GM18519 (cell line): ENCODE data around the gene FAM20C.
"Not testable (repeated sequence)": the region's sequence is repeated elsewhere in the genome, so short reads cannot be mapped to it uniquely, and the experiment has no call there.

Experiments used
- ATAC-seq: cut with Tn5 transposase; IDR thresholded peaks from one replicate; pipeline ENCODE4 v1.9.1; 2021; ENCODE audit warnings: mild to moderate bottlenecking, moderate library complexity; ENCODE audit not compliant: unreplicated experiment, low FRiP score

Gene FAM20C

DNA sequence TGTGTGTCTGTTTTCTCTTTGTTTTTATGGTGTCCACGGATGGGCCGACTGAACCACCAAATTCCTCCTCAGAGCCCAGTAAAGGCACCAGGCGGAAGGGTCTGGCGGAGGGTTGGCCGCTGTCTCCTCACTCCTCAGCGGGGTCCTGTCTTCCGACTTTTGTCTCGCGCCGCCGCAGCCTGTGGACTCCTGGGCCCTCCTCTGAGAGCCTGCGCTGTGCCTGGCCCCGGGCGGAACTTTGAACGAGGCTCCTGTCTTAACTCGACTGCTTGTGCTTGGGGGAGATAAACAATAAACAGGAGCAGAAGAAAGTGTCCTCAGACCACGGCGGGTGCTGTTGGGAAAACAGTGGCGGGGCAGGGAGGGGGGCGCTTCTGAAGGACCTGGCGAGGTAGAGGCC lies 2.2 kb upstream of the FAM20C start:
- no peak for ATAC-seq

DNA sequence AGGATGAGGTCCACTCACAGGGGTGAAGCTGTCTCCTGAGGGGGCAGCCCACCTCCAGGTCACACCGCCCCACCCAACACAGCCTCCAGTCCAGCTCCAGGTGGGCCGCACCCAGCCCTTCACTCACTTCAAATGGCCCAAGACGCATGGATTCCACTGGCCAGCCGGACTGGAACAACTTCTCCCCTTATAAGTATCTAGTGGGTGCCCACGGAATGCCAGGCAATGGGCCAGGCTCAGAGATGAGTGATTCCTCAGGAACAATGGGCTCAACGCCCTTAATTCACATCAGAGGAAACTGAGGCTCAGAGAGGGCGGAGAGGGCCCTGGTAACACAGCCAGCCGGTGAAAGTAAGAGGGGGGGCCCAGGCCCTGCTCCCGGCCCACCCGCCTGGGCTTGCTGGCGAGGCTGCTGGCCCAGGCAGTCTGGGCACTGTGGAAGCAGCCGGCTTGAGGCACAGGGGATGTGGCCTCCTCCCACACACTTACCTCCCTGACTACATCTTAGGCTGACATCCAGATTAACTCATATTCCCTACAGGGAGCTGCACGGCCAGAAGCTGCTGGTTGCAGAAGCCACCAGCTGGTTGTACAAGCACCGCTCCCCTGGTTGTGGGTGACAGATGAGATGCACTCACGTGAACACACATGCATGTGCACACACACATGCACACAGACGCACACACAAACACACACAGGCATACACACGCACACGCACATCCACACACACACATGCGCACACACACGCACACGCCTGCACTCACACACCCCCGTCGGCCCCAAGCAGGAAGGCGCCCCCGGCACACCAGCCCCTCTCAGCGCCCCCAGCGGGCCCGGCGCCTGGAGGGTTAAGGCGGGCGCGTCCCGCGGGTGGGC lies 1.0 kb upstream of the FAM20C start:
- ATAC-seq, result no peak

DNA sequence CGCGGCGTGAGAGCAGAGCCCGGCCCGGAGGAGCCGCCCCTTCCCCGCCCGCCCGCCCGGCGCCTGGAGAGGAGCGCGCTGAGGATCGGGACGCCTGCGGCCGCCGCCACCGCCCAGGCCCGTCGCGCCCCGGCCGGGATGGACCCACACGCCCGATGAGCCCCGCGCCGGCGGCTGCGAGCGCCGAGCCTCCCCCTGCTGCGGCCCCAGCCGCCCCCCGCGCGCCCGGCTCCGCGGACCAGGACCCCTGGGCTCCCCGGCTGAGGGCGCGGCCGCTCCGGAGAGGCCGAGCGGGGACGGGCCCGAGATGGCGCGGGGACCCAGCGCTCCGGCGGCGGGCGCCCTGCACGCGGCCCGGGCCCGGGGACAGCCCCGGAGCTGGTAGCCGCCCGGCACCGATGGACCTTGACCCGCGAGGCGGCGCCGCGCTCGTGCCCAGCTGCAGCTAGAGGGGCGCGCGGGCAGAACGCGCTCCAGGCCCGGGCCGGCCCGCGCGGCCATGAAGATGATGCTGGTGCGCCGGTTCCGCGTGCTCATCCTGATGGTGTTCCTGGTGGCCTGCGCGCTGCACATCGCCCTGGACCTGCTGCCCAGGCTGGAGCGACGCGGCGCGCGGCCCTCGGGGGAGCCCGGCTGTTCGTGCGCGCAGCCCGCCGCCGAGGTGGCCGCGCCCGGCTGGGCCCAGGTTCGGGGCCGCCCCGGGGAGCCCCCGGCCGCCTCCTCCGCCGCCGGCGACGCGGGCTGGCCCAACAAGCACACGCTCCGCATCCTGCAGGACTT lies 520 bp downstream of the FAM20C start:
- no peak for ATAC-seq

DNA sequence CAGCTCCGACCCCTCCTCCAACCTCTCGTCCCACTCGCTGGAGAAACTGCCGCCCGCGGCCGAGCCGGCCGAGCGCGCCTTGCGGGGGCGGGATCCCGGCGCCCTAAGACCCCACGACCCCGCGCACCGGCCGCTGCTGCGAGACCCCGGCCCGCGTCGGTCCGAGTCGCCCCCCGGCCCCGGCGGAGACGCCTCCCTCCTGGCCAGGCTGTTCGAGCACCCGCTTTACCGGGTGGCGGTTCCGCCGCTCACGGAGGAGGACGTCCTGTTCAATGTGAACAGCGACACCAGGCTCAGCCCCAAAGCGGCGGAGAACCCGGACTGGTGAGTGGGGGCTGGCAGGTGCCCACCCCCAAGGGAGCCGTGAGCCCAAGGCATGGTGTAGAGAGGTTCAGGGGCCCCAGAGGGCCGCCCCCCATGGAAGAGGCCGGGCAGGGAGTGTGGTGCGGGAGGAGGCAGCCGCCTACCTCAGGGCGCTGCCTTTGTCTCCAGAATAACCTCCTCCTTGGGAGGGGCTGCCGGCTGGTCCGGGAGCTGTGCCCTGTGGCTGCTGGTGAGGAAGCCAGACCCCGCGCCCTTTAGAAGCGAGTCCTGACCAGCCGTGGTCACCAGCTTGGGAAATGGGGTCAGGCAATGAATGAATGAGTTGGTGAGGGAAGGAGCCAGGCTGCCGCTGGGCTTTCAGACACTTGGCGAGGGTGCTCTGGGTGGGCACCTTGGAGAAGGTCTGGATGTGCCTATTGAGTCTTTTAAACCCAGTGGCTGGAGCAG lies 1.3 kb downstream of the FAM20C start:
- no peak for ATAC-seq

DNA sequence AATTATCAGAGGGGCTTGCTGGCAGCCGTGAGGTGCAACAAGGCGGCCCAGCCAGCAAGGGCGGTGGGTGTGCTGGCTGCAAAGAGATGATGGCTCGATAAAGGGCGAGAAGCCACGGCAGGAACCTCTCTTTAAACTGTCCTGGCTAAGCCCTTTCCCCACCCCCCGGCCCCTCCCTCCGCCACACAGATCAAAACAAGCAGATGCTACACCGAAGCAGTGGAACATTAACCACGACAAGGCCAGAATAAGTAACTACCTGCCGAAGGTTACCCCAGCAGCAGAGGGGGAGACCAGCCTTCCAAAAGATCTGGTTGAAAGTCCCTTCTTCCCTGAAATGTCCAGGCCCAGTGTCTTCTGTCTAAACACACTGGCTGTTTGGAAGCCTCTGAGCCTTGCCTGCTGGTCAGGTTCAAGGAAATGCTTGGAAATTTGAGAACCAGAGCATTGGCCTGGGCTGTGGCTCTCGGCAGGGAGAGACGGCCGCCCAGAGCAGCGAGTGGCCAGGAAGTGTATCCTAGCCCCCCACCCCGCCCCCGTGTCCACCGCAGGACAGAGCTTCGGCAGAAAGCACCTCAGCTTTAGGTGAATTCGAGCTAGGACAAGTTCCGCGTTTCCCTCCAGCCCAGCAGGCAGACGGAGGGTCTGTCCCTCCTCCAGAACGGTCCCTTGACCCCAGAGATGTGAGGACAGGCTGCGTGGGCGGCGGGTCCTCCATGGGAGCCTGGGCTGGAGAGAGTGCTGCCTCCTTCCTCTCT lies 2.1 kb downstream of the FAM20C start:
- no peak for ATAC-seq

DNA sequence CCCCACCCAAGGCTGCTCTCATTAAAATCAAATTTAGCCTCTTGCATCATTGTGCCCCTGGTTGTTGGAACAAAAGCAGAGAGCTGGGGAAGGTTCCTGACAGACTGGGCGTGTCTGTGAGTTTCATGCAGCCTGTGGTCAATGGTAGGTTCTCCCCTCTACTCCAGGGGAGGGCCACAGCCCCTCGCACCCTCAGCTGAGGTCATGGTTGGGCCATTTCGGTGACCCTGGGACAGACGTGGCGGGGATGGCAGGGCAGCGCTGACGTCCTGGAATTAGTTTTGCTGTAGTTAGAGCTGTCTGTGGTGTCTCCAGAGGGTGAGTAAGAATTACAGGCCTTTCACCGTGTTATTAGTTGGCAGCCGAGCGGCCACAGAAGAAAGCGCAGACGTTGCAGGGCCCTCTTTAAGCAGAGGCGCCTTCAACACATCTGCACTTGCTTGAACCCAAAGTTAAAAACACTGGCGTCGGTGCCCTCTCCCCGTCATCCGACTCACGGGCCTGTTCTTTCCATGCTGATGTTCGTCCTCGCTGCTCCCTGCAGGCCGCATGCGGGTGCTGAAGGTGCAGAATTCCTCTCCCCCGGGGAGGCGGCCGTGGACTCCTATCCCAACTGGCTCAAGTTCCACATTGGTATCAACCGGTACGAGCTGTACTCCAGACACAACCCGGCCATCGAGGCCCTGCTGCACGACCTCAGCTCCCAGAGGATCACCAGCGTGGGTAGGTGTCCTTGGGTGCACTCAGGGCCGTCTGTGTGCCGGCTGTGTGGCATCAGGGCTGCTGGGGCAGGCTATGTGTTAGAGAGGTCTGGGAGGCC lies 2.8 kb downstream of the FAM20C start:
- ATAC-seq, result no peak

DNA sequence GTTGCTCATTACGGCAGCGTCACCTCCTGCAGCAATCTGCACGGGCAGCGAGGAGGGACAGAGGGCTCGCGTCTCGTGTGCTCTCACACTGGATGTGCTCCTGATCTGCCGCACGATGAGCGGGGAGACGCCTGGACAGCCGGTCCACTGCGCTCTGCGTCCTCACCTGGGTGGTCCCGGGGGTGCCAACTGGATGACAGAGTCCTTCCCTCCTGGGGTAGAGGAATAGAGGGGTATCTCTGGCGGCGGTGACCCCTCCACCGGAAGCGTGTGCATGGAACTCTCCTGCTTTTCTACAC lies 3.4 kb downstream of the FAM20C start:
- no peak for ATAC-seq

DNA sequence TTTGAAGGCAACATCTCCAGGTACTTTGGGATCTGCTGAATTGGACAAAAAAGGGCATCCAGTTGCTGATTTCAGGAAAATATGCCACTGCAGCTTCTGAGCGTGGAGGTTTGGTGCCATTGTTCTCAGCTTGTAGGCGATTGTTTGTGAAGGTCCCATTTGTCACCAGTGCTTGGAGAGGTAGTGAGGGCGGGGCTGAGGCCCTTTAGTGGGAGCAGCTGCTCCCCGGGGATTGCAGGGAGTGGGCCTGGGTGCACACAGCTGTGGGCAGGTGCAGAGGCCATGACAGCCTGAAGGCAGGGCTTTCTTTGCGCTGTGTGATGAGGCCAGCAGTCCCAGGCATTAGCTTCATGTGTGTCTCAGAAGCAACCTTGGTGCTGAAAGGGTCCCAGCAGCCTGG lies 3.9 kb downstream of the FAM20C start:
- no peak for ATAC-seq

DNA sequence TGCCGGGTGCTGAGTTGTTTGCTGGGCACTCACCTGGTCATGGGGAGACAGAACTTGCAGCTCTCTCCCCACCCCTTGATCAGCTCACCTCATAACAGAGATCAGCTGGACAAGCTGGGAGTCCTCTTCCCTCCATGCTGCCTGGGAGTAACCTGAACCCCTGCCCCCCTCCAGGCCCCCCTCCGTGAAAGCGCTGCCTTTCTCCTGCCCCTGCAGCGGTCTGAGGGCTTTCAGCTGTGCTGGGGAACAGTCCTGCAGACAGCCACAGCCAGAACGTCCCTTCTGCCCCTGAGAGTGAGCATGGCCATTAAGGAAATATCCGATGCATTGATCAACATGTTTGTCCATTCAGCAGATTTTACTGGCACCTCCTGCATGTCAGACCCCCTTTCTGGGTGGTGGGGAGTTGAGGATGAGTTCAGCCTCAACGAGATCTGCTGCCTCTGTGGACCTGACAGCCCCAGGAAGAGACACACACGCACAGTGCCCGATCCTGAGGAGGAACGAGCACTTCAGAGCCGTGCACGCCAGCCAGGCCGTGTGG lies 4.5 kb downstream of the FAM20C start:
- no peak for ATAC-seq

DNA sequence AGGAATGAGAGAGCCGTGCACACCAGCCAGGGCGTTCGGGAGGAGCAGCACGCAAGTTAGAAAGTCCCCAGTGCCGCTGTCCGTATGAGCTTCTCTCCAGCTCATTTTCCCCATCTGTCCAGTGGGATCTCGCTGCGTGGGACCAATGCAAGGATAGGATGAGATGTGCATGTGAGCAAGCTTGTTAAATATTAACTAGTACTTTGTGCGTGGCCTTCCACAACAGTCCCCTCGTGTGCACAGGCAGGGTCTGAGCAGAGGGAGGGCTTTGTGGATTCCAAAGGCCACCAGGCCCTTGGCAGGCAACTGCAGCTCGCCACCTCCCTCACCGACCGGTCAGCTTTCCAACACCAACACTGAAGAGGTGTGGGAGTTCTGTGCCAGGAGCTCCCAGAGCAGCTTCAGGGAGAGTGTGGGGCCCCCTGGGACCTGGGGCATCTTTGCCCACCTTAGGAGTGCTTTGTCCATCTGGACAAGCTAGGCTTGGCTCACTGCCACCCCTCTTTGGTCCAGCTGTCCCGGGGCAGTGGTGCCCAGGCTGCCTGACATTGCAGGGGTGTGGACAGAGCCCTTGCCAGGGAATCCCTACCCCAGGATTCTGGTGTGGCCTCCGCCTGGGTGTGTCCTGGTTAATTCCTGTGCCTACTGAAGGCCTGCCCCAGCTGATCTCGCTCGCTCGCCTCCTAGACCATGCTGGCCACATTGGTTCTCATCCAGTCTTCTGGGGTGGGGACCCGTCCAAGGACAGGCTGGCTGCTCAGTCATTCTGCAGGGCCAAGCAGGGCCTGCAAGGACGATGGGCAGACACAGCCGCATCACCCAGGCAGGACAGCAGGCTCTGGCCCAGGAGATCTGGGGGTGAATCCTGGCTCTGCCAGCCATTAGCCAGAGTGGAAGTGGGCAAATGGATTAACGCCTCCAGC lies 5.3 kb downstream of the FAM20C start:
- no peak for ATAC-seq

DNA sequence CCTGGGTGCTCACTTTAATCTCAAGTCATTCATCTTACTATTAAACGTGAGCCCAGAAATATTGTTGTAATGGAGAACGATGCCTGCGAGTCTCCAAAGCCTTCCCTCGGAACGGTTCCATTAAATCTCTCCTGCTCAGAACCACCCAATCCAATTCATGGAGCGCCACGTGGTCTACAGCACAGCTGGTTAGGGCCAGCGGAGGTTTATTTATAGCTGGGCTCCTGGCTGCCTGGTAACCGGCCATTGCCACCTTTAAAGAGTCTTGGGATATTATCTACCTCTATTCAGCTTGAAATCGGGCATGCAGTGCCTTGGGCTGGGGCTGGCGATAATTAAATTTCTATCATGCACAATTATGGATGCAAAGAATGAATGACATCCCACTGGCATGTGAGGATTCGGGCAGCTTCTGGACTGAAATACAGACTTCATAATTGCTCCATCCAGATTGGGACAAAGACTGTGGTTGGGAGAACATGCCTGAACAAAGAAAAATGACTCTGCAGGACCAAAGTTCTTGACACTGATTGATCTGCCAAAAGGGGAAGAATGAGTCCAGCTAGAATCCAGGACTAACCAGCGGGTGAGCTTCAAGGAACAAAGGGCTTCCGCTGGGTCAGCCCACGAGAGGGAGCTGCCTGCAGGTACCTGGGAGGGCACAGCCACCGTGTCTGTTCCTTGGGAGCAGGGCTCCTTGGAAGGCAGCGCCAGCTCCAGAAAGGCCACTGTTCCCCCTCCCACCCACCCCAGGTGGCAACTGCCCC lies 7.3 kb downstream of the FAM20C start:
- ATAC-seq, result no peak

DNA sequence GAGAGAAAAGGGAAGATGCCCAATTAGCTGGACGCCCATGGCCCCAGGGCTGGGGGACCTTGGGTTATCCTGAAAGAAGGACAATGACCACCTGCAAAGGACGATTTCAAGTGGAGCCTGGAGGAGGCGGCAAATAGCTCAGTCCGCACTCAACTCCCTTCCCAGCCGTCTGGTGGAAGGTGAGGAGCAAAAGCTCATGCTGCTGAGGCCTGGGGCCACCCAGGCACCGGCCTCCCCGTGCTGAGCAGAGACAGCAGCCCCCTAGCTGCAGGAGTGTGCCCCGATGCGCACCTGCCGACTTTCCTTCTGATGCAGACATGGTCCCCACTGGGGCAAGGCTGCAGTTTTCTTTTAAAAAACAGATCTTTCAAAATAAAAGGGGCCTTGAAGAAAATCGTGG lies 7.9 kb downstream of the FAM20C start:
- no peak for ATAC-seq

DNA sequence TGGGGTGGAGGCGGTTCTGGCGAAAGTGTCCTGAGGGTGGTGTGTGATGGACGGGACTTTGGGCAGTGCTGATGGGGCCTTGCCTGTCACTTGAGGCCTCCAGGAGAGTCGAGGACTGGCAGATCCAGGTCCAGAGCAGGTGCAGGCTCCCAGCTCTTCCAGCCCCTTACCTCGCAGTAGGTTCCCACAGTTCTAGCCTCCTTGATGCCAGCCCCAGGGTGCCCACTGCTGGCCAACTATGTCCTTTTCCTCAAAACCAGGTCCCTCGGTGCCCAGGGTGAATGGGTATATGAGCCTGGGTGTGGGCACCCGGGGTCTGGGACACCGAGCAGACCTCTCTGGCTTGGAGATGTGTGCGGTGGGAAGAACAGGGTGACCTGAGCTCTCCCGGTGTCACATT lies 8.3 kb downstream of the FAM20C start:
- no peak for ATAC-seq

DNA sequence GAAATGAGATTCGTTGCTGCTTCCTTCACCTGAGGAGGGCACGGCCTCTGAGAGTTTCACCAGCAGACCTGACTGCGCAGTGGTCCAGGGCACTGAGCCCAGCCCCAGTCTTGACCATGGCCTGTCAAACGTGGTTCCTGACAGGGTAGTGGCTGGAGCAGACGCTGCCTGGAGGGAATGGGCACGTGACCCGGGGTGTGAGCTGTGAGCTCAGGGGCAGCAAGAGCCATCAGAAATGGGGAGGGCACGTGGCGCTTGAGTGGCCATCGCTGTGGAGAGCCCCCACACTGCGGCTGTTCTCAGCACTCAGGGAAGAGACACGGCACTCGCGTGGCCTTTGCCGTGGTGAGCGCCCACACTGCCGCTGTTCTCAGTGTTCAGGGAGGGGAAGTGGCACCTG lies 12.0 kb downstream of the FAM20C start:
- ATAC-seq, result no peak

DNA sequence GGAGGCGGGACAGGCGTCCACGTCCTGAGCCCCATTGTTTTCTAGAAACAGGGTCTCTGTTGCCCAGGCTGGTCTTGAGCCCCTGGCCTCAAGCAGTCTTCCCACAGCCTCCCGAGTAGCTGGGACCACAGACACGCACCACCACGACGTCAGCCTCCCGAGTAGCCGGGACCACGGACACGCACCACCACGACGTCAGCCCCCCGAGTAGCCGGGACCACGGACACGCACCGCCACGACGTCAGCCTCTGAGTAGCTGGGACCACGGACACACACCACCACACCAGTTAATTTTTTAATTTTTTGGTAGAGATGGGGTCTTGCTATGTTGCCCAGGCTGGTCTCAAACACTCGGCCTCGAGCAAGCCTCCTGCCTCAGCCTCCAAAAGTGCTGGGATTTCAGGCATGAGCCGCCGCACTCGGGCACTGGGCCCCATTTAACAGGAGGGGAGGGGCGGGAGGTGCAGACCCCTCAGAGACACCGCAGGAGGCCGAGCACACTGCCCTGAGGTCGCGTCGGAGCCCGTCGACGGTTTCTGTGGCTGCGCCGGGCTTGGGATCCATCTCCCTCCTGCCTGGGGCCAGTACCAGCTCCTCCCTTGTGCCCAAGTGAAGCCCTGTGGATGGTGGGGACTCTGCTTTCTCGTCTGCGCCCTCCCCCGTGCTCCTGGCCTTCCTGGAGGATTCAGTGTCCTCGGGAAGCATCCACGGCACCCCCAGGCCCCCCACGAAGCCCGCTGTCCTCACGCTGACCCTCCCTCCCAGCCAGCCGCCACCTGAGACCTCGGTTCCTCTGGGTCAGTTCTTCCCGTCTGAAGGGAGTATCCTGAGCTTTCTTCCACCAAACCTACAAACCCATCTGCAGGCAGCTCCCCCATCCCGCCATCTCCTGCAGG lies 13.0 kb downstream of the FAM20C start:
- ATAC-seq, result no peak

DNA sequence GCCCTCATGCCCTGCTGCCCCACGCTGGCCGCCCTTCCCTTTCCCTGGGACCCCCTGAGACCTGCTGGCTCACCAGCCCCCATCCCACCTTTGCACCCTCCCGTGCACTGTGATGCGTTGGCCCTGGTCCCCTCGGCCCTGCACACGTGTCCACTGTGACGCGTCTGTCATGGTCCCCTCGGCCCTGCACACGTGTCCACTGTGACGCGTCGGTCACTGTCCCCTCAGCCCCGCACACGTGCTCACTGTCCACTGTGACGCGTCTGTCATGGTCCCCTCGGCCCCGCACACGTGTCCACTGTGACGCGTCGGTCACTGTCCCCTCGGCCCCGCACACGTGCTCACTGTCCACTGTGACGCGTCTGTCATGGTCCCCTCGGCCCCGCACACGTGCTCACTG lies 14.0 kb downstream of the FAM20C start:
- not testable (repeated sequence) for ATAC-seq
